HEK293 (cell line): ENCODE measurements around the gene NKPD1.

Experiments
- CTCF ChIA-PET: fragments of 350-600 bp; formaldehyde crosslinking; extraction: SDS; loops from one replicate; lab custom pipeline; 2021; ENCODE audit warnings: antibody characterized with exemption; lab: Yijun Ruan, JAX
- POLR2A ChIA-PET: fragments of 300-600 bp; formaldehyde crosslinking; extraction: SDS; loops from one replicate; lab custom pipeline; 2020; ENCODE audit warnings: antibody characterized with exemption, inconsistent platforms; lab: Yijun Ruan, JAX
- H3K27ac ChIP-seq: fragments of 200-500 bp; sonication (Bioruptor generic); 2 replicates; pipeline ENCODE4 v1.5.1; 2014; ENCODE audit warnings: low read depth, low read length, control low read depth, inconsistent platforms; ENCODE audit errors: extremely low read depth
- H3K36me3 ChIP-seq, 2 experiments: fragments of 200-500 bp in 1 of 2; sonication (Bioruptor generic) in 1 of 2; 1 replicate in 1 of 2; 2 replicates in 1 of 2; pipeline ENCODE4 v1.5.1; 2014 to 2017; ENCODE audit warnings: inconsistent platforms in 2 of 2, low read length in 2 of 2; ENCODE audit not compliant: control insufficient read depth in 2 of 2, insufficient read depth in 1 of 2
- H3K4me1 ChIP-seq: fragments of 200-500 bp; sonication (Bioruptor generic); 2 replicates; pipeline ENCODE4 v1.5.1; 2014; ENCODE audit warnings: mild to moderate bottlenecking, low read length, inconsistent platforms; ENCODE audit not compliant: control insufficient read depth, insufficient read depth
- H3K4me3 ChIP-seq: 2 replicates; pipeline ENCODE4 v1.5.1; 2011; ENCODE audit warnings: low read depth, mild to moderate bottlenecking, control low read depth, low read length, moderate library complexity
- H3K9me3 ChIP-seq: fragments of 200-500 bp; sonication (Bioruptor generic); 2 replicates; pipeline ENCODE4 v1.5.1; 2014; ENCODE audit warnings: low read depth, low read length, inconsistent platforms; ENCODE audit not compliant: control insufficient read depth, insufficient read depth
- EGR2 ChIP-seq: fragments of 450-650 bp; formaldehyde crosslinking; IDR thresholded peaks from 2 replicates; pipeline ENCODE4 v1.5.1; 2016; ENCODE audit warnings: low read depth, missing biosample characterization, missing genetic modification characterization
- KLF1 ChIP-seq: fragments of 450-650 bp; formaldehyde crosslinking; IDR thresholded peaks from 2 replicates; pipeline ENCODE4 v1.5.1; 2016; ENCODE audit warnings: missing biosample characterization, missing genetic modification characterization
- SALL2 ChIP-seq: fragments of 450-650 bp; formaldehyde crosslinking; IDR thresholded peaks from 2 replicates; pipeline ENCODE4 v1.5.0; 2017; ENCODE audit warnings: missing biosample characterization, mild to moderate bottlenecking, missing genetic modification characterization, borderline replicate concordance
- SCRT1 ChIP-seq: fragments of 450-650 bp; formaldehyde crosslinking; IDR thresholded peaks from 2 replicates; pipeline ENCODE4 v1.5.1; 2016; ENCODE audit warnings: missing biosample characterization, missing genetic modification characterization, borderline replicate concordance
- SP3 ChIP-seq: fragments of 450-650 bp; formaldehyde crosslinking; IDR thresholded peaks from 2 replicates; pipeline ENCODE4 v1.5.1; 2016; ENCODE audit warnings: missing biosample characterization, missing genetic modification characterization
- WT1 ChIP-seq: fragments of 450-650 bp; formaldehyde crosslinking; IDR thresholded peaks from 2 replicates; pipeline ENCODE4 v1.5.1; 2016; ENCODE audit warnings: missing biosample characterization, missing genetic modification characterization
- ZBTB20 ChIP-seq: fragments of 450-650 bp; formaldehyde crosslinking; IDR thresholded peaks from 2 replicates; pipeline ENCODE4 v1.5.1; 2016; ENCODE audit warnings: missing biosample characterization, missing genetic modification characterization
- ZBTB48 ChIP-seq: fragments of 450-650 bp; formaldehyde crosslinking; IDR thresholded peaks from 2 replicates; pipeline ENCODE4 v1.5.1; 2016; ENCODE audit warnings: missing biosample characterization, missing genetic modification characterization
- ZFHX2 ChIP-seq: fragments of 450-650 bp; formaldehyde crosslinking; conservative IDR thresholded peaks from 2 replicates; pipeline ENCODE4 v1.5.1; 2016; ENCODE audit warnings: missing biosample characterization, missing genetic modification characterization
- ZFP3 ChIP-seq: fragments of 450-650 bp; formaldehyde crosslinking; IDR thresholded peaks from 2 replicates; pipeline ENCODE4 v1.5.1; 2016; ENCODE audit warnings: low read depth, missing biosample characterization, missing genetic modification characterization
- ZNF121 ChIP-seq: fragments of 450-650 bp; formaldehyde crosslinking; IDR thresholded peaks from 2 replicates; pipeline ENCODE4 v1.5.1; 2016; ENCODE audit warnings: missing biosample characterization, missing genetic modification characterization
- ZNF202 ChIP-seq: fragments of 450-650 bp; formaldehyde crosslinking; IDR thresholded peaks from 2 replicates; pipeline ENCODE4 v1.5.1; 2016; ENCODE audit warnings: missing biosample characterization, missing genetic modification characterization, borderline replicate concordance
- ZNF214 ChIP-seq: fragments of 450-650 bp; formaldehyde crosslinking; IDR thresholded peaks from 2 replicates; pipeline ENCODE4 v1.5.1; 2017; ENCODE audit warnings: missing biosample characterization, mild to moderate bottlenecking, missing genetic modification characterization, borderline replicate concordance
- ZNF223 ChIP-seq: fragments of 450-650 bp; formaldehyde crosslinking; IDR thresholded peaks from 2 replicates; pipeline ENCODE4 v1.5.1; 2016; ENCODE audit warnings: missing biosample characterization, missing genetic modification characterization
- ZNF302 ChIP-seq: fragments of 450-650 bp; formaldehyde crosslinking; IDR thresholded peaks from 2 replicates; pipeline ENCODE4 v1.5.1; 2016; ENCODE audit warnings: missing biosample characterization, missing genetic modification characterization, low read depth
- ZNF311 ChIP-seq: fragments of 450-650 bp; formaldehyde crosslinking; IDR thresholded peaks from 2 replicates; pipeline ENCODE4 v1.5.1; 2017; ENCODE audit warnings: missing biosample characterization, missing genetic modification characterization, borderline replicate concordance
- ZNF423 ChIP-seq: fragments of 450-650 bp; formaldehyde crosslinking; IDR thresholded peaks from 2 replicates; pipeline ENCODE4 v1.5.1; 2016; ENCODE audit warnings: missing biosample characterization, missing genetic modification characterization
- ZNF426 ChIP-seq: fragments of 450-650 bp; formaldehyde crosslinking; IDR thresholded peaks from 2 replicates; pipeline ENCODE4 v1.5.1; 2017; ENCODE audit warnings: missing biosample characterization, missing genetic modification characterization, mild to moderate bottlenecking, inconsistent platforms, moderate library complexity
- ZNF521 ChIP-seq: fragments of 450-650 bp; formaldehyde crosslinking; IDR thresholded peaks from 2 replicates; pipeline ENCODE4 v1.5.1; 2017; ENCODE audit warnings: missing biosample characterization, mild to moderate bottlenecking, missing genetic modification characterization
- ZNF626 ChIP-seq: fragments of 450-650 bp; sonication (Bioruptor Pico); formaldehyde crosslinking; IDR thresholded peaks from 2 replicates; pipeline ENCODE4 v1.5.1; 2018; ENCODE audit warnings: missing biosample characterization, missing genetic modification characterization, inconsistent platforms
- ZNF76 ChIP-seq: fragments of 450-650 bp; formaldehyde crosslinking; IDR thresholded peaks from 2 replicates; pipeline ENCODE4; 2016; ENCODE audit warnings: low read depth, missing biosample characterization, missing genetic modification characterization, borderline replicate concordance
- ZNF776 ChIP-seq: fragments of 450-650 bp; formaldehyde crosslinking; IDR thresholded peaks from 2 replicates; pipeline ENCODE4 v1.5.0; 2017; ENCODE audit warnings: missing biosample characterization, missing genetic modification characterization, borderline replicate concordance
- TF ChIP-seq, protein P1 (sequence below): fragments of 450-650 bp; formaldehyde crosslinking; IDR thresholded peaks from 2 replicates; pipeline ENCODE4 v1.5.1; 2016; ENCODE audit warnings: missing biosample characterization, missing genetic modification characterization, borderline replicate concordance
- TF ChIP-seq, protein P2 (sequence below): fragments of 450-650 bp; formaldehyde crosslinking; IDR thresholded peaks from 2 replicates; pipeline ENCODE4 v1.5.1; 2016; ENCODE audit warnings: missing biosample characterization, missing genetic modification characterization

Gene NKPD1

DNA sequence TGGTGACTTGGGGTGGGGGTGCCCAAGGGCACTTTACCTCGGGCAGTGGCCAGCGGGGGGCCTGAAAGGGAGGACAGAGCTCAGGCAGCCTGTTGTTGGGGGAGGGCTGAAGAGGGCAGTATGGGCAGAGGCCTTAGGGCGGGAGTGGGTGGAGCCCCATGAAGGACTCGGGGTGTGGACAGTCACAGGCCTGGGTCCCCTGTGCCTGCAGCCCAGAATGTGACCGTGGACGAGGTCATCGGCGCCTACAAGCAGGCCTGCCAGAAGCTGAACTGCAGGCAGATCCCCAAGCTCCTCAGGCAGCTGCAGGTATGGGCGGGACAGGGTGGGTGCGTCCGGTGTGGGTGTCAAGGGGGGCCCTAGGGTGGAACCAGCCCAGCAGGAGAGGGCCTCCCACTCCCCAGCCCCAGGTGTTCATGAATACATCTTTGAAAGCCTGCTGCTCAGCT is 22.5 kb downstream of the NKPD1 start:
- no peak for TF ChIP-seq ZBTB48 (tag by site-specific recombination)
- TF ChIP-seq, protein P1, sequence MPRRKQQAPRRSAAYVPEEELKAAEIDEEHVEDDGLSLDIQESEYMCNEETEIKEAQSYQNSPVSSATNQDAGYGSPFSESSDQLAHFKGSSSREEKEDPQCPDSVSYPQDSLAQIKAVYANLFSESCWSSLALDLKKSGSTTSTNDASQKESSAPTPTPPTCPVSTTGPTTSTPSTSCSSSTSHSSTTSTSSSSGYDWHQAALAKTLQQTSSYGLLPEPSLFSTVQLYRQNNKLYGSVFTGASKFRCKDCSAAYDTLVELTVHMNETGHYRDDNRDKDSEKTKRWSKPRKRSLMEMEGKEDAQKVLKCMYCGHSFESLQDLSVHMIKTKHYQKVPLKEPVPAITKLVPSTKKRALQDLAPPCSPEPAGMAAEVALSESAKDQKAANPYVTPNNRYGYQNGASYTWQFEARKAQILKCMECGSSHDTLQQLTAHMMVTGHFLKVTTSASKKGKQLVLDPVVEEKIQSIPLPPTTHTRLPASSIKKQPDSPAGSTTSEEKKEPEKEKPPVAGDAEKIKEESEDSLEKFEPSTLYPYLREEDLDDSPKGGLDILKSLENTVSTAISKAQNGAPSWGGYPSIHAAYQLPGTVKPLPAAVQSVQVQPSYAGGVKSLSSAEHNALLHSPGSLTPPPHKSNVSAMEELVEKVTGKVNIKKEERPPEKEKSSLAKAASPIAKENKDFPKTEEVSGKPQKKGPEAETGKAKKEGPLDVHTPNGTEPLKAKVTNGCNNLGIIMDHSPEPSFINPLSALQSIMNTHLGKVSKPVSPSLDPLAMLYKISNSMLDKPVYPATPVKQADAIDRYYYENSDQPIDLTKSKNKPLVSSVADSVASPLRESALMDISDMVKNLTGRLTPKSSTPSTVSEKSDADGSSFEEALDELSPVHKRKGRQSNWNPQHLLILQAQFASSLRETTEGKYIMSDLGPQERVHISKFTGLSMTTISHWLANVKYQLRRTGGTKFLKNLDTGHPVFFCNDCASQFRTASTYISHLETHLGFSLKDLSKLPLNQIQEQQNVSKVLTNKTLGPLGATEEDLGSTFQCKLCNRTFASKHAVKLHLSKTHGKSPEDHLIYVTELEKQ (tag by site-specific recombination), result no peak
- no peak for TF ChIP-seq ZNF202 (tag by site-specific recombination)
- TF ChIP-seq ZNF302 (tag by site-specific recombination), result no peak
- no peak for TF ChIP-seq ZNF521 (tag by site-specific recombination)
- TF ChIP-seq ZNF121, result no peak
- no peak for TF ChIP-seq ZNF76 (tag by site-specific recombination)
- TF ChIP-seq KLF1 (tag by site-specific recombination), result peak; percentile 88
- TF ChIP-seq ZNF626, result no peak
- peak; percentile 75 for TF ChIP-seq EGR2
- no peak for TF ChIP-seq SALL2 (tag by site-specific recombination)
- no peak for TF ChIP-seq ZNF311 (tag by site-specific recombination)
- no peak for TF ChIP-seq SP3 (tag by site-specific recombination)
- TF ChIP-seq ZFP3 (tag by site-specific recombination), result no peak
- TF ChIP-seq ZBTB20, result no peak
- TF ChIP-seq ZNF423 (tag by site-specific recombination), result no peak
- TF ChIP-seq, protein P2, sequence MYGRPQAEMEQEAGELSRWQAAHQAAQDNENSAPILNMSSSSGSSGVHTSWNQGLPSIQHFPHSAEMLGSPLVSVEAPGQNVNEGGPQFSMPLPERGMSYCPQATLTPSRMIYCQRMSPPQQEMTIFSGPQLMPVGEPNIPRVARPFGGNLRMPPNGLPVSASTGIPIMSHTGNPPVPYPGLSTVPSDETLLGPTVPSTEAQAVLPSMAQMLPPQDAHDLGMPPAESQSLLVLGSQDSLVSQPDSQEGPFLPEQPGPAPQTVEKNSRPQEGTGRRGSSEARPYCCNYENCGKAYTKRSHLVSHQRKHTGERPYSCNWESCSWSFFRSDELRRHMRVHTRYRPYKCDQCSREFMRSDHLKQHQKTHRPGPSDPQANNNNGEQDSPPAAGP, result 0 out of 2 replicates have a peak, but pooled peaks have one; percentile 19
- TF ChIP-seq ZNF214 (tag by site-specific recombination), result no peak
- peak; percentile 83 for TF ChIP-seq ZFHX2 (tag by site-specific recombination)
- TF ChIP-seq ZNF223 (tag by site-specific recombination), result 0 out of 2 replicates have a peak, but pooled peaks have one; percentile 17
- no peak for TF ChIP-seq ZNF776
- no peak for TF ChIP-seq WT1 (tag by site-specific recombination)
- no peak for TF ChIP-seq SCRT1
- TF ChIP-seq ZNF426 (tag by site-specific recombination), result no peak
- peaks cover 0 to 24% of the 10 kb centered on the region in 2 experiments; a peak in 2 of 3 replicates for H3K36me3 ChIP-seq
- CTCF ChIA-PET, result no interaction called here
- H3K4me3 ChIP-seq, result no peak overlapping the region
- no peaks in the 10 kb centered on the region for H3K9me3 ChIP-seq
- POLR2A ChIA-PET, result interaction anchor here (1.2 to 1.7 kb wide), 2 partner anchors 11 to 46 kb away, joined by 3 to 4 read pairs; no protein-coding TSS in a partner anchor
- no peak overlapping the region for H3K27ac ChIP-seq
- H3K4me1 ChIP-seq, result peaks cover 5% of the 10 kb centered on the region; the same call in 1 of the 2 replicates
